ENCODE data around the gene NUCKS1. TPM values are rescaled to one million over a fixed set of nuclear protein-coding genes. Genes with fewer than 3 reads are reported as not detected.

NUCKS1 gene
- total and polyA plus RNA-seq, 10 donors: 26.9 to 142 (median 96.7) TPM

DNA sequence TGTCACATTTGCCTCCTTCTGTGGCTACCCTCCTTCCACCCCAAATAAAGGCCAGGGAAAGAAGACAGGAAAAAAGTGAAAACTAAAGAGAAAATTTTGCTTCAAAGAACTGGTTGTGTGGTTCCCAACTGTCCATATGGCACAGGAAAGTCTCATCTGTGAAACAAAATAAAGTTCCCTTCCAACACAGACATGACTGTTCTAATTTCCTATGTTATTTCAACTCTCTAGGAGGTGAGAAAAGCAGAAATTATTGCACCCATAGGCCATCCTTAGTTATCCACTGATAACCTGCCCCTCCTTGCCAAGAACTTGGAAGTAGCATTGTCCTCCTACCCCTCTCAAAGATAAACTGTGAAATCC is 33.4 kb upstream of the NUCKS1 start:
- no peak overlapping the region for H3K27ac ChIP-seq
- H3K36me3 ChIP-seq: no peaks in the 10 kb centered on the region
- no peak for TF ChIP-seq POLR2A (IDR thresholded peaks at IDR 0.05)
- TF ChIP-seq, protein P1, sequence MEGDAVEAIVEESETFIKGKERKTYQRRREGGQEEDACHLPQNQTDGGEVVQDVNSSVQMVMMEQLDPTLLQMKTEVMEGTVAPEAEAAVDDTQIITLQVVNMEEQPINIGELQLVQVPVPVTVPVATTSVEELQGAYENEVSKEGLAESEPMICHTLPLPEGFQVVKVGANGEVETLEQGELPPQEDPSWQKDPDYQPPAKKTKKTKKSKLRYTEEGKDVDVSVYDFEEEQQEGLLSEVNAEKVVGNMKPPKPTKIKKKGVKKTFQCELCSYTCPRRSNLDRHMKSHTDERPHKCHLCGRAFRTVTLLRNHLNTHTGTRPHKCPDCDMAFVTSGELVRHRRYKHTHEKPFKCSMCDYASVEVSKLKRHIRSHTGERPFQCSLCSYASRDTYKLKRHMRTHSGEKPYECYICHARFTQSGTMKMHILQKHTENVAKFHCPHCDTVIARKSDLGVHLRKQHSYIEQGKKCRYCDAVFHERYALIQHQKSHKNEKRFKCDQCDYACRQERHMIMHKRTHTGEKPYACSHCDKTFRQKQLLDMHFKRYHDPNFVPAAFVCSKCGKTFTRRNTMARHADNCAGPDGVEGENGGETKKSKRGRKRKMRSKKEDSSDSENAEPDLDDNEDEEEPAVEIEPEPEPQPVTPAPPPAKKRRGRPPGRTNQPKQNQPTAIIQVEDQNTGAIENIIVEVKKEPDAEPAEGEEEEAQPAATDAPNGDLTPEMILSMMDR (IDR thresholded peaks at IDR 0.05 in 8 of 11, conservative IDR thresholded peaks at IDR 0.05 in 3 of 11): no peak
- no peak for TF ChIP-seq POLR2AphosphoS5 (IDR thresholded peaks at IDR 0.05)
- no peaks in the 10 kb centered on the region for H3K9me3 ChIP-seq
- no peaks in the 10 kb centered on the region for H3K27me3 ChIP-seq (replicated peaks in 1 of 7)
- H3K4me1 ChIP-seq: peaks cover 0 to 3% (median under 1%) of the 10 kb centered on the region in 6 donors
- DNase-seq: no peak
- intact Hi-C loops (cut with DNase I; ENCODE audit: low total_unique reads): no loop called here
- no peak overlapping the region for H3K4me3 ChIP-seq

DNA sequence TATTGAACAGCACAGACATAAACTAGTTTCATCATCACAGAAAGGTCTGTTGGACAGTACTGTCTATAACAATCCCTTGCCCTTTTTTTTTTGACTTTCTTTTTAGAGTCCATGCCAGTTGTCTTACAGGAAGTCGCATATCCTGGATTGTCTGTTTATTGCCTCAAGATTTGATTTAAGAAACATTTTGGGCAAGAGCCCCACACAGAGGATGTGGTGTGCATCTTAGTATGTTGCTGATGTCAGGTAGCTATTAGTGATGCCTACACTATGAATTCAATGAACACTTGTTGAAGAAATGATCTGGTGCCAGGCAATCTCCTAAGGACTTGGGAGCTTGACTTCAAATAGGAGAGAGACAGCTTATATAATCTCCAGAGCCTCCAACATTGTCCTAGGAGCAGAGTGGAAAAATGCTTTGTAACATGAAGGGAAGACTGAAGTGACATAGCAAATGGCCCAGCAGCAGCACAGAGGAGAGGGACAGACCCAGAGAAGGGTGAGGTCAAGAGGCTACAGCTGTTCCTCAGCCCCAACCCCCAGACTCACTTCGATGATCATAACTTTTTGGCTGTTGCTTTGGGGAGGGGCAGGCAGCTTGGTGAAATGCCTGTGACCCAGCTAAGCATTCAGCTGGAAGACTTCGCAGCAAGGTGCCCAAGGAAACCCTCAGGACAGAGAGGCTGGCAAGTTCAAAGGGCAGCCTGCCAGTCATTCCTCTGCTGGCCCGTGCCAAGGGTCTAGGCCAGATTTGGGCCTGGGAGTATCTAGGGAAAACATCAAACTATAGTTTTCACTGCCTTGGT is 32.8 kb upstream of the NUCKS1 start:
- Histone ChIP-seq H3K4me3 (no peak overlapping the region), H3K9me3 (no peaks in the 10 kb centered on the region), H3K4me1 (peaks cover 0 to 9% (median 6%) of the 10 kb centered on the region in 6 donors), H3K27ac (no peak overlapping the region), H3K27me3 (replicated peaks in 1 of 7) (no peaks in the 10 kb centered on the region), H3K36me3 (no peaks in the 10 kb centered on the region)
- 61 to 76% (median 65%) methylated on average over 4 of the region's 4 CpGs for WGBS, 5 donors
- TF ChIP-seq, protein P1 (IDR thresholded peaks at IDR 0.05 in 8 of 11, conservative IDR thresholded peaks at IDR 0.05 in 3 of 11): no peak
- no peak for TF ChIP-seq POLR2AphosphoS5 (IDR thresholded peaks at IDR 0.05)
- TF ChIP-seq POLR2A (IDR thresholded peaks at IDR 0.05): no peak
- intact Hi-C loops (cut with DNase I; ENCODE audit: low total_unique reads): no loop called here
- no peak for DNase-seq

DNA sequence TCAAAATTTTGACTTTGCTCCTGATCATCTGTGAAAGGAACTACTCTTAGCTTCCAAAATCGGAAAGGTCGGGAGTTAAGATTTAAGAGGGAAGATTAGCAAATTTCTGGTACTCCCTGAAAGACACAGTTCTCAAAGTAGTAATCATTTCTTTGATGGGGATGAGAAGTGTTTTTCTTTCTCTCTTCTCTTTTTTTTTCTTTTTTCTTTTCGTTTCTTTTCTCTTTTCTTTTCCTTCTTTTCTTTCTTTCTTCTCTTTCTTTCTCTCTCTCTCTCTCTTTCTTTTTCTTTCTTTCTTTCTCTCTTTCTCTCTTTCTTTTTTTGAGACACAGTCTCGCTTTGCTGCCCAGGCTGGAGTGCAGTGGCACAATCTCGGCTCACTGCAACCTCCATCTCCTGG is 30.4 kb upstream of the NUCKS1 start:
- TF ChIP-seq, protein P1 (IDR thresholded peaks at IDR 0.05 in 8 of 11, conservative IDR thresholded peaks at IDR 0.05 in 3 of 11): no peak
- TF ChIP-seq POLR2A (IDR thresholded peaks at IDR 0.05) (no peak), POLR2AphosphoS5 (IDR thresholded peaks at IDR 0.05) (no peak)
- 89 to 94% (median 91%) methylated on average over 5 of the region's 5 CpGs for WGBS, 5 donors
- peaks cover 0 to 22% (median 16%) of the 10 kb centered on the region in 6 donors for H3K4me1 ChIP-seq
- no peak overlapping the region for H3K27ac ChIP-seq
- intact Hi-C loops (cut with DNase I; ENCODE audit: low total_unique reads): no loop called here
- H3K27me3 ChIP-seq (replicated peaks in 1 of 7): no peaks in the 10 kb centered on the region
- no peaks in the 10 kb centered on the region for H3K9me3 ChIP-seq
- no peak overlapping the region for H3K4me3 ChIP-seq
- H3K36me3 ChIP-seq: no peaks in the 10 kb centered on the region
- no peak for DNase-seq

DNA sequence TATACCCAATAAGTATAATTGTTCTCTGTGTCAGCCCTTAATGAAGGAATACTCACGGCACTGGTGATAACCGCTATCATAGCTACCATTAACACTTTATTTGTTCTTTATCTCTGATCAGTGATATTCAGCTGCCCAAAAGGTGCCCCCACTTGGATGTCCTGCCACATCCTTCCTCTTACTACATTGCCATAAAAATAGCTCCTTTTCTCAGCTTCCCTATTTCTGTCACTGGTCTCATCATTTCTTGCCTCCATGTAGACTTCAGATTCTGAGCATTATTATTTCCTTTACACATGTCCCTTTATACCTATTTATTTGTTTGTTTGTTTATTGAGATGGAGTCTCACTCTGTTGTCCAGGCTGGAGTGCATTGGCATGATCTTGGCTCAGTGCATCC is 28.0 kb upstream of the NUCKS1 start:
- Histone ChIP-seq H3K4me3 (no peak overlapping the region), H3K9me3 (no peaks in the 10 kb centered on the region), H3K27ac (no peak overlapping the region), H3K27me3 (replicated peaks in 1 of 7) (no peaks in the 10 kb centered on the region), H3K4me1 (peaks cover 5 to 41% (median 32%) of the 10 kb centered on the region in 6 donors), H3K36me3 (no peaks in the 10 kb centered on the region)
- TF ChIP-seq, protein P1 (IDR thresholded peaks at IDR 0.05 in 8 of 11, conservative IDR thresholded peaks at IDR 0.05 in 3 of 11): no peak
- TF ChIP-seq POLR2A (IDR thresholded peaks at IDR 0.05): no peak
- TF ChIP-seq POLR2AphosphoS5 (IDR thresholded peaks at IDR 0.05): no peak
- intact Hi-C loops (cut with DNase I; ENCODE audit: low total_unique reads): no loop called here
- no peak for DNase-seq
- WGBS, 5 donors: 29 to 78% (median 51%) methylated on average over 2 of the region's 2 CpGs

All from spleen (tissue), 11 donors.